IMR-90 (cell line): ENCODE measurements around the gene SSH2. TPM values are rescaled to one million over a fixed set of nuclear protein-coding genes. Genes with fewer than 3 reads are reported as not detected.

Experiments
- ATAC-seq: fragments of 200-7000 bp; cut with Tn5 transposase; 2 replicates; pipeline ENCODE4 v1.9.1; 2020; ENCODE audit warnings: low read depth, mild to moderate bottlenecking, moderate library complexity
- BruUV-seq: library from RNA; stranded (reverse); fragments of 400-500 nt; replicated peaks from 2 replicates; lab custom pipeline; 2021; lab: Mats Ljungman, UMichigan
- CTCF ChIA-PET: fragments of 300-600 bp; formaldehyde crosslinking; extraction: SDS; loops from one replicate; lab custom pipeline; 2021; ENCODE audit warnings: antibody characterized with exemption; lab: Yijun Ruan, JAX
- POLR2A ChIA-PET: fragments of 300-600 bp; sonication (Branson Sonifier 250); formaldehyde crosslinking; loops from one replicate; lab custom pipeline; 2022; ENCODE audit warnings: antibody characterized with exemption; ENCODE audit not compliant: unreplicated experiment; lab: Charles Lee
- DNase-seq: peaks from one replicate; pipeline ENCODE4 v3.0.0; 2013
- H2AFZ ChIP-seq: replicated peaks from 2 replicates; pipeline ENCODE3; 2013; ENCODE audit warnings: low read length, mild to moderate bottlenecking; ENCODE audit not compliant: poor library complexity
- H2AK5ac ChIP-seq: 2 replicates; pipeline ENCODE4 v1.6.1; 2013; ENCODE audit warnings: low read depth, low read length, inconsistent platforms
- H2AK9ac ChIP-seq: replicated peaks from 2 replicates; pipeline ENCODE3; 2013; ENCODE audit warnings: mild to moderate bottlenecking, low read depth, low read length, moderate library complexity; ENCODE audit not compliant: poor library complexity
- H2BK120ac ChIP-seq: 2 replicates; pipeline ENCODE4 v1.6.1; 2013; ENCODE audit warnings: low read depth, low read length, inconsistent platforms
- H2BK15ac ChIP-seq: 3 replicates; pipeline ENCODE4 v1.6.1; 2013; ENCODE audit warnings: low read depth, low read length, inconsistent platforms
- H2BK20ac ChIP-seq: 2 replicates; pipeline ENCODE4 v1.6.1; 2013; ENCODE audit warnings: low read depth, mild to moderate bottlenecking, inconsistent platforms, low read length, moderate library complexity
- H2BK5ac ChIP-seq: 2 replicates; pipeline ENCODE4 v1.6.1; 2013; ENCODE audit warnings: mild to moderate bottlenecking, low read depth, low read length, inconsistent platforms; ENCODE audit not compliant: poor library complexity, severe bottlenecking
- H3K14ac ChIP-seq: replicated peaks from 2 replicates; pipeline ENCODE4 v1.6.1; 2013; ENCODE audit warnings: low read depth, low read length, inconsistent platforms
- H3K18ac ChIP-seq: 2 replicates; pipeline ENCODE4 v1.6.1; 2013; ENCODE audit warnings: low read depth, low read length, control low read depth
- H3K23ac ChIP-seq: 2 replicates; pipeline ENCODE4 v1.6.1; 2013; ENCODE audit warnings: low read depth, low read length, inconsistent platforms
- H3K27ac ChIP-seq: 2 replicates; pipeline ENCODE4 v1.5.1; 2013; ENCODE audit warnings: mild to moderate bottlenecking, control low read depth, low read length; ENCODE audit not compliant: insufficient read depth
- H3K27me3 ChIP-seq: 2 replicates; pipeline ENCODE4 v1.6.1; 2013; ENCODE audit warnings: low read length; ENCODE audit not compliant: control insufficient read depth, insufficient read depth
- H3K36me3 ChIP-seq: 2 replicates; pipeline ENCODE4 v1.6.1; 2013; ENCODE audit warnings: low read length, mixed read lengths; ENCODE audit not compliant: control insufficient read depth, insufficient read depth
- H3K4ac ChIP-seq: 2 replicates; pipeline ENCODE4 v1.6.1; 2013; ENCODE audit warnings: low read depth, low read length, inconsistent platforms
- H3K4me1 ChIP-seq: 2 replicates; pipeline ENCODE4 v1.6.1; 2013; ENCODE audit warnings: low read length, mixed read lengths; ENCODE audit not compliant: control insufficient read depth, insufficient read depth
- H3K4me2 ChIP-seq: 2 replicates; pipeline ENCODE4 v1.6.1; 2013; ENCODE audit warnings: low read depth, mild to moderate bottlenecking, control low read depth, low read length, moderate library complexity
- H3K4me3 ChIP-seq: 2 replicates; pipeline ENCODE4 v1.5.1; 2013; ENCODE audit warnings: low read depth, mild to moderate bottlenecking, control low read depth, low read length, moderate library complexity; ENCODE audit not compliant: insufficient read depth
- H3K56ac ChIP-seq: 2 replicates; pipeline ENCODE4 v1.6.1; 2013; ENCODE audit warnings: low read length, inconsistent platforms; ENCODE audit not compliant: insufficient read depth; ENCODE audit errors: extremely low read depth
- H3K79me1 ChIP-seq, 2 experiments: 2 replicates each; pipeline ENCODE4 v1.6.1; 2013; ENCODE audit warnings: low read length in 2 of 2, inconsistent platforms in 1 of 2, low read depth in 1 of 2
- H3K9ac ChIP-seq: 2 replicates; pipeline ENCODE4 v1.6.1; 2013; ENCODE audit warnings: low read depth, low read length, control low read depth
- H3K9me1 ChIP-seq: 2 replicates; pipeline ENCODE4 v1.6.1; 2013; ENCODE audit warnings: low read length, inconsistent platforms; ENCODE audit not compliant: insufficient read depth
- H3K9me3 ChIP-seq: 2 replicates; pipeline ENCODE4 v1.6.1; 2013; ENCODE audit warnings: low read length; ENCODE audit not compliant: control insufficient read depth, insufficient read depth
- H4K20me1 ChIP-seq: 2 replicates; pipeline ENCODE4 v1.6.1; 2013; ENCODE audit warnings: low read length, inconsistent platforms; ENCODE audit not compliant: insufficient read depth
- H4K5ac ChIP-seq: 2 replicates; pipeline ENCODE4 v1.6.1; 2013; ENCODE audit warnings: mild to moderate bottlenecking, low read depth, low read length, control low read depth
- H4K8ac ChIP-seq, 2 experiments: 2 replicates each; pipeline ENCODE4 v1.6.1; 2013; ENCODE audit warnings: low read depth in 2 of 2, low read length in 2 of 2, control low read depth in 1 of 2, inconsistent platforms in 1 of 2
- H4K91ac ChIP-seq: 2 replicates; pipeline ENCODE4 v1.6.1; 2013; ENCODE audit warnings: low read depth, low read length, inconsistent platforms; ENCODE audit not compliant: insufficient read depth
- CHD1 ChIP-seq: IDR thresholded peaks from 2 replicates; pipeline ENCODE4 v1.6.1; 2012; ENCODE audit warnings: low read depth, low read length, improper control_type of control experiment
- MXI1 ChIP-seq: IDR thresholded peaks from 2 replicates; pipeline ENCODE4 v1.6.1; 2012; ENCODE audit warnings: low read depth, mild to moderate bottlenecking, low read length, moderate library complexity, borderline replicate concordance
- RAD21 ChIP-seq: IDR thresholded peaks from 2 replicates; pipeline ENCODE4 v1.6.1; 2012; ENCODE audit warnings: low read length, improper control_type of control experiment
- RCOR1 ChIP-seq: IDR thresholded peaks from 2 replicates; pipeline ENCODE4 v1.6.1; 2012; ENCODE audit warnings: mild to moderate bottlenecking, low read length, improper control_type of control experiment; ENCODE audit not compliant: insufficient replicate concordance
- WGBS, 2 experiments: methylation state at CpG; one replicate each; pipeline versions ENCODE4 v1.1.5 to v1.1.7; 2013; ENCODE audit warnings: missing lambda C conversion rate in 2 of 2; ENCODE audit not compliant: insufficient read length in 1 of 2; ENCODE audit errors: extremely low coverage in 2 of 2; 5-methylcytosine and 5-hydroxymethylcytosine counted together
- dilution Hi-C: fragments of 300-500 bp; cut with HindIII; formaldehyde crosslinking; loops from one replicate; pipeline ENCODE4 v1.14.3; 2018; ENCODE audit warnings: low sequenced_read_pairs; ENCODE audit not compliant: unreplicated experiment
- in situ Hi-C: fragments of 300-500 bp; cut with MboI; formaldehyde crosslinking; loops from 3 replicates; pipeline ENCODE4 v1.14.3; 2019; ENCODE audit warnings: low sequenced_read_pairs, inconsistent platforms, mixed read lengths
- intact Hi-C: fragments of 100-400 bp; cut with micrococcal nuclease; formaldehyde crosslinking; loops from 2 replicates; pipeline ENCODE4 v1.10.0; 2022
- polyA plus RNA-seq, 3 experiments: library from polyadenylated mRNA; depleted of rRNA; stranded (reverse); fragments of >200 nt; gene quantifications; 2 replicates each; pipeline ENCODE4 v1.2.3, GENCODE V29; 2012; ENCODE audit warnings: low replicate concordance in 1 of 3
- total RNA-seq: library from RNA; depleted of rRNA; stranded (reverse); fragments of >200 nt; gene quantifications from 2 replicates; pipeline ENCODE4 v1.2.3, GENCODE V29; 2012

The SSH2 gene
- total and polyA plus RNA-seq, 2 of the 4 experiments (the other 2 are of a cell fraction) = 9.3 TPM

DNA sequence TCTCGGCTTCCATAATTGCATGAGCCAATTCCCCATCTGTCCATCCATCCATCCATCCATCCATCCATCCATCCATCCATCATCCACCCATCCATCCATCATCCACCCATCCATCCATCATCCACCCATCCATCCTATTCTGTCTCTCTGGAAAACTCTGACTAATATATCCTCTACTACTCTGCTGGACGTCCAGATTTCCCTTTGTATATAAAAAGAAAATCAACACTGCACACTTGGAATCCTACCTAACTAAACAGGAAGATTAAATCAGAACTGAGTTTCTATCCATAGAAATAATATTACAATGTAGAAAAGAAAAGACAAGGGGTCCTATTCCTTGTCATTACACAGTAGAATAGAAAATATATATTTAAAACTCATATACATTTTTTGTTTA is 157.0 kb downstream of the SSH2 start:
- Histone ChIP-seq H2AK5ac (no peak overlapping the region), H2AK9ac (no peak overlapping the region), H2AFZ (no peak overlapping the region), H2BK120ac (no peak overlapping the region), H2BK15ac (no peak overlapping the region), H3K4me1 (peaks cover 3% of the 10 kb centered on the region; the same call in 1 of the 2 replicates), H2BK20ac (no peak overlapping the region), H3K27ac (no peak overlapping the region), H4K8ac (no peak overlapping the region), H3K56ac (no peak overlapping the region), H4K5ac (no peak overlapping the region), H4K91ac (no peak overlapping the region), H3K9ac (no peak overlapping the region), H3K79me1 (peaks cover 0 to 4% of the 10 kb centered on the region in 2 experiments; a peak in 1 of 4 replicates), H3K14ac (no peak overlapping the region), H3K9me3 (no peaks in the 10 kb centered on the region), H4K20me1 (no peaks in the 10 kb centered on the region; the same call in 1 of the 2 replicates), H2BK5ac (no peak overlapping the region), H3K9me1 (0 out of 2 replicates have a peak, but pooled peaks cover 2% of the 10 kb centered on the region), H3K4me3 (no peak overlapping the region), H3K36me3 (no peaks in the 10 kb centered on the region), H3K23ac (no peak overlapping the region), H3K18ac (no peak overlapping the region), H3K4me2 (no peak overlapping the region), H3K27me3 (no peaks in the 10 kb centered on the region), H3K4ac (no peak overlapping the region)
- TF ChIP-seq RAD21 = no peak
- no peak for TF ChIP-seq CHD1
- no peak for TF ChIP-seq MXI1
- TF ChIP-seq RCOR1 = no peak
- intact Hi-C loops = no loop called here
- dilution Hi-C loops = no loop called here
- BruUV-seq = no TSS peak
- ATAC-seq (no peak), DNase-seq (no peak)
- ChIA-PET CTCF (no interaction called here), POLR2A (no interaction called here)
- in situ Hi-C loops = no loop called here
- WGBS, 2 experiments = 90% methylated on average over 1 of the region's 2 CpGs; no CpG with 5 or more reads in 1 of the 2 experiments
